Kasumi-1 (cell line): ENCODE results near the gene WDFY3.
"Not testable (repeated sequence)": the region's sequence is repeated elsewhere in the genome, so short reads cannot be mapped to it uniquely, and the experiment has no call there.

ENCODE experiments used
- DNase-seq, 2 experiments: peaks; one replicate each; lab custom pipeline; 2025; lab: John Stamatoyannopoulos, UW

The WDFY3 gene

GRCh38 chr4:84673475-84674240 is 292.8 kb downstream of the WDFY3 start:
- DNase-seq: no peak

GRCh38 chr4:84672177-84672576 is 294.3 kb downstream of the WDFY3 start:
- no peak for DNase-seq

GRCh38 chr4:84669201-84669600 is 297.3 kb downstream of the WDFY3 start:
- no peak for DNase-seq

GRCh38 chr4:84666439-84666838 is 300.1 kb downstream of the WDFY3 start:
- DNase-seq: no peak

- not testable (repeated sequence) for DNase-seq
These were observed 301.7 kb downstream of the WDFY3 start for GRCh38 chr4:84664767-84665166.

GRCh38 chr4:84661191-84661939 is 305.1 kb downstream of the WDFY3 start:
- no peak for DNase-seq

GRCh38 chr4:84660606-84661005 is 305.9 kb downstream of the WDFY3 start:
- DNase-seq: no peak

GRCh38 chr4:84652478-84652877 is 314.0 kb downstream of the WDFY3 start:
- DNase-seq: no peak

- DNase-seq: no peak
These were observed 315.0 kb downstream of the WDFY3 start for GRCh38 chr4:84651499-84651898.

GRCh38 chr4:84648863-84649647 is 317.4 kb downstream of the WDFY3 start:
- DNase-seq: peak; percentile 33 to 38

- DNase-seq: no peak
These were observed 318.3 kb downstream of the WDFY3 start for GRCh38 chr4:84648178-84648577.

GRCh38 chr4:84647312-84647884 is 319.1 kb downstream of the WDFY3 start:
- no peak for DNase-seq

- DNase-seq: no peak
These were observed 322.4 kb downstream of the WDFY3 start for GRCh38 chr4:84644087-84644486.

GRCh38 chr4:84639145-84639544 is 327.3 kb downstream of the WDFY3 start:
- no peak for DNase-seq

GRCh38 chr4:84638092-84638491 is 328.4 kb downstream of the WDFY3 start:
- DNase-seq: no peak

- DNase-seq: no peak
These were observed 331.5 kb downstream of the WDFY3 start for GRCh38 chr4:84634961-84635360.

GRCh38 chr4:84632092-84632491 is 334.4 kb downstream of the WDFY3 start:
- no peak for DNase-seq

- no peak for DNase-seq
These were observed 334.9 kb downstream of the WDFY3 start for GRCh38 chr4:84631573-84631972.

- no peak for DNase-seq
These were observed 339.8 kb downstream of the WDFY3 start for GRCh38 chr4:84626673-84627072.

GRCh38 chr4:84623661-84624060 is 342.8 kb downstream of the WDFY3 start:
- no peak for DNase-seq

- DNase-seq: no peak
These were observed 343.5 kb downstream of the WDFY3 start for GRCh38 chr4:84622959-84623358.
